Transverse colon (tissue), 4 donors: Measurements from ENCODE around the gene LRP1B.

Experiments
- EP300 ChIP-seq: sonication (generic); formaldehyde crosslinking; IDR thresholded peaks from one replicate; pipeline ENCODE4 v1.6.1; 2017; ENCODE audit warnings: antibody characterized with exemption, low read depth
- POLR2A ChIP-seq: fragments of 450-650 bp; IDR thresholded peaks from one replicate; pipeline ENCODE4 v1.6.1; 2016; ENCODE audit warnings: antibody characterized with exemption, mild to moderate bottlenecking, moderate library complexity
- POLR2AphosphoS5 ChIP-seq, 3 donors: sonication (generic); formaldehyde crosslinking; IDR thresholded peaks; one replicate each; pipeline ENCODE4 v1.6.1; 2016; ENCODE audit warnings: antibody characterized with exemption in 3 of 3
- TF ChIP-seq, protein P1 (sequence below), 5 experiments: fragments of 200-600 bp in 3 of 5; fragments of 450-650 bp in 2 of 5; sonication (generic) in 3 of 5; IDR thresholded peaks; 1 replicate in 2 of 5; 2 replicates in 3 of 5; pipeline ENCODE4 v1.5.1; 2016 to 2017; ENCODE audit warnings: antibody characterized with exemption in 5 of 5, inconsistent platforms in 3 of 5, mild to moderate bottlenecking in 2 of 5, moderate library complexity in 1 of 5

- TF ChIP-seq EP300 (no peak), POLR2AphosphoS5 (IDR thresholded peaks at IDR 0.05) (no peak), POLR2A (no peak)
- TF ChIP-seq, protein P1, sequence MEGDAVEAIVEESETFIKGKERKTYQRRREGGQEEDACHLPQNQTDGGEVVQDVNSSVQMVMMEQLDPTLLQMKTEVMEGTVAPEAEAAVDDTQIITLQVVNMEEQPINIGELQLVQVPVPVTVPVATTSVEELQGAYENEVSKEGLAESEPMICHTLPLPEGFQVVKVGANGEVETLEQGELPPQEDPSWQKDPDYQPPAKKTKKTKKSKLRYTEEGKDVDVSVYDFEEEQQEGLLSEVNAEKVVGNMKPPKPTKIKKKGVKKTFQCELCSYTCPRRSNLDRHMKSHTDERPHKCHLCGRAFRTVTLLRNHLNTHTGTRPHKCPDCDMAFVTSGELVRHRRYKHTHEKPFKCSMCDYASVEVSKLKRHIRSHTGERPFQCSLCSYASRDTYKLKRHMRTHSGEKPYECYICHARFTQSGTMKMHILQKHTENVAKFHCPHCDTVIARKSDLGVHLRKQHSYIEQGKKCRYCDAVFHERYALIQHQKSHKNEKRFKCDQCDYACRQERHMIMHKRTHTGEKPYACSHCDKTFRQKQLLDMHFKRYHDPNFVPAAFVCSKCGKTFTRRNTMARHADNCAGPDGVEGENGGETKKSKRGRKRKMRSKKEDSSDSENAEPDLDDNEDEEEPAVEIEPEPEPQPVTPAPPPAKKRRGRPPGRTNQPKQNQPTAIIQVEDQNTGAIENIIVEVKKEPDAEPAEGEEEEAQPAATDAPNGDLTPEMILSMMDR (IDR thresholded peaks at IDR 0.05), result no peak
Observed at GRCh38 chr2:141766225-141766624, 364.6 kb downstream of the LRP1B start.
